Activated CD8-positive, alpha-beta memory T cell treated with anti-CD3 and anti-CD28 coated beads, Interleukin-2, amount 50 U/mL, for 1 hour (primary cell): ENCODE data around the gene INSL3.
"Not testable (repeated sequence)": the region's sequence is repeated elsewhere in the genome, so short reads cannot be mapped to it uniquely, and the experiment has no call there.

Experiments
- DNase-seq: peaks from one replicate; pipeline ENCODE4 v3.0.0-alpha.2; 2020; ENCODE audit errors: extremely low read depth

INSL3 gene

GRCh38 chr19:17817668-17818363 is 3.5 kb downstream of the INSL3 start:
- DNase-seq = no peak

GRCh38 chr19:17812099-17812498 is 9.2 kb downstream of the INSL3 start:
- DNase-seq = no peak

GRCh38 chr19:17811681-17812080 is 9.6 kb downstream of the INSL3 start:
- no peak for DNase-seq

- no peak for DNase-seq
Measured at GRCh38 chr19:17811103-17811502, 10.2 kb downstream of the INSL3 start.

GRCh38 chr19:17807731-17808316 is 13.5 kb downstream of the INSL3 start:
- DNase-seq = no peak

- no peak for DNase-seq
Measured at GRCh38 chr19:17806945-17807344, 14.4 kb downstream of the INSL3 start.

GRCh38 chr19:17805427-17805826 is 15.9 kb downstream of the INSL3 start:
- no peak for DNase-seq

- no peak for DNase-seq
Measured at GRCh38 chr19:17803264-17803896, 17.9 kb downstream of the INSL3 start.

- no peak for DNase-seq
Measured at GRCh38 chr19:17802137-17802858, 19.0 kb downstream of the INSL3 start.

- not testable (repeated sequence) for DNase-seq
Measured at GRCh38 chr19:17798599-17798998, 22.7 kb downstream of the INSL3 start.

- DNase-seq = no peak
Measured at GRCh38 chr19:17797424-17798201, 23.7 kb downstream of the INSL3 start.

- no peak for DNase-seq
Measured at GRCh38 chr19:17796838-17797423, 24.4 kb downstream of the INSL3 start.

- DNase-seq = no peak
Measured at GRCh38 chr19:17796013-17796837, 25.1 kb downstream of the INSL3 start.

- no peak for DNase-seq
Measured at GRCh38 chr19:17795495-17795856, 25.8 kb downstream of the INSL3 start.

GRCh38 chr19:17794731-17795494 is 26.4 kb downstream of the INSL3 start, which contains the start of gene B3GNT3:
Gene B3GNT3 (plus strand): TSS chr19:17795138. CDS start chr19:17807808, 12,670 bp downstream.
- DNase-seq = no peak

GRCh38 chr19:17794412-17794730 is 26.9 kb downstream of the INSL3 start:
- DNase-seq = no peak

- DNase-seq = no peak
Measured at GRCh38 chr19:17790059-17790780, 31.1 kb downstream of the INSL3 start.

GRCh38 chr19:17788632-17789031 is 32.7 kb downstream of the INSL3 start:
- no peak for DNase-seq

GRCh38 chr19:17787274-17787913 is 33.9 kb downstream of the INSL3 start:
- no peak for DNase-seq
